Activated CD4-positive, alpha-beta T cell treated with anti-CD3 and anti-CD28 coated beads, Interleukin-2, amount 50 U/mL, for 16 hours (primary cell): ENCODE measurements around the gene INO80E.
"Not testable (repeated sequence)": the region's sequence is repeated elsewhere in the genome, so short reads cannot be mapped to it uniquely, and the experiment has no call there.

Source experiments
- DNase-seq: peaks from one replicate; pipeline ENCODE4 v3.0.0-alpha.2; 2020

INO80E gene

GRCh38 chr16:29995911-29996765 lies at the start of gene INO80E:
TSS of gene INO80E (plus strand) at chr16:29996241. CDS start at chr16:29996311, 70 bp downstream.
- peak; percentile 99 for DNase-seq

- no peak for DNase-seq
Observed at GRCh38 chr16:29947897-29948296, 48.1 kb upstream of the INO80E start.

- no peak for DNase-seq
Observed at GRCh38 chr16:29950806-29951461, 45.1 kb upstream of the INO80E start.

- DNase-seq, result no peak
Observed at GRCh38 chr16:29951625-29952365, 44.2 kb upstream of the INO80E start.

- no peak for DNase-seq
Observed at GRCh38 chr16:29958756-29959155, 37.3 kb upstream of the INO80E start.

- DNase-seq, result no peak
Observed at GRCh38 chr16:29959293-29959692, 36.7 kb upstream of the INO80E start.

- not testable (repeated sequence) for DNase-seq
Observed at GRCh38 chr16:29959821-29960220, 36.2 kb upstream of the INO80E start.

- no peak for DNase-seq
Observed at GRCh38 chr16:29961127-29961478, 34.9 kb upstream of the INO80E start.

- DNase-seq, result peak; percentile 92
Observed at GRCh38 chr16:29961479-29962343, 34.3 kb upstream of the INO80E start, which contains the start of gene TMEM219. TSS of gene TMEM219 (plus strand) at chr16:29962079. CDS start at chr16:29963144, 1,065 bp downstream.

GRCh38 chr16:29962344-29962994 lies 33.6 kb upstream of the INO80E start:
- no peak for DNase-seq

GRCh38 chr16:29963021-29963743 lies 32.9 kb upstream of the INO80E start:
- DNase-seq, result no peak

- DNase-seq, result no peak
Observed at GRCh38 chr16:29968205-29968604, 27.8 kb upstream of the INO80E start.

- no peak for DNase-seq
Observed at GRCh38 chr16:29971304-29971703, 24.7 kb upstream of the INO80E start.

GRCh38 chr16:29972500-29972899 lies 23.5 kb upstream of the INO80E start:
- no peak for DNase-seq

- no peak for DNase-seq
Observed at GRCh38 chr16:29972992-29973383, 23.1 kb upstream of the INO80E start.

GRCh38 chr16:29973384-29974246 lies 22.4 kb upstream of the INO80E start, which contains the start of gene TAOK2:
TSS of gene TAOK2 (plus strand) at chr16:29973868. CDS start at chr16:29977773, 3,905 bp downstream.
- DNase-seq, result peak; percentile 99

- DNase-seq, result no peak
Observed at GRCh38 chr16:29974291-29975133, 21.5 kb upstream of the INO80E start.

GRCh38 chr16:29975134-29975538 lies 20.9 kb upstream of the INO80E start:
- DNase-seq, result no peak
